ENCODE measurements around the gene LRP1B.

The LRP1B gene

DNA sequence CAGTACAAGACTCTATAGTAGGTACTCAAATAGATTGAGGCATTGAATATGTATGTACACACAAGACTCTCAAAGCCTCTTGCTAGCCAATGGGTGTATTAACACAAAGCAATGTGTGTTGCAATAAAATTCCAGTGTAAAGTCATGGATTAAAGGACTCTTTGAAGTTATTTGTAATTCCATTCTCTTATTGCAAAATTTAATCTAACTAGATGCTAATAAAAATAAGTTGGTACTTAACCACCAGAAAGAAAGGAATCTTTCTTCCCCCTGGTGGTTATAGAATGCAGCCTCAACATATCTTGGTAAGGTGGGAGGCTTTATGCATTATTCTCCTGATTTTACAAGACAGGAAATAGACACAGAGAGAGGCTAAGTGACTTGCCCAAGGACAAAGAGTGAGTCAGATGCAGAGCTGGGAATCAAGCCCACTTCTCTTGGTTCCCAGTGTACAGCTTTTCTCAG lies 18.0 kb downstream of the LRP1B start:
- H3K4me3 ChIP-seq (ENCODE audit: low read length), result no peak overlapping the region
- H3K9me2 ChIP-seq (replicated peaks; ENCODE audit: control insufficient read depth, low read length), result no peaks in the 10 kb centered on the region
- no peaks in the 10 kb centered on the region for H3K36me3 ChIP-seq (ENCODE audit: control insufficient read depth, low read length)
- H3F3A ChIP-seq (ENCODE audit: control insufficient read depth, insufficient read depth), result no peaks in the 10 kb centered on the region
- no peaks in the 10 kb centered on the region for H3K9me3 ChIP-seq (ENCODE audit: control insufficient read depth, insufficient read depth, low read length)
- no peaks in the 10 kb centered on the region for H3K27me3 ChIP-seq (ENCODE audit: control insufficient read depth, low read length)
- no peak overlapping the region for H3K4me2 ChIP-seq (ENCODE audit: low read length)
- TF ChIP-seq, protein P1, sequence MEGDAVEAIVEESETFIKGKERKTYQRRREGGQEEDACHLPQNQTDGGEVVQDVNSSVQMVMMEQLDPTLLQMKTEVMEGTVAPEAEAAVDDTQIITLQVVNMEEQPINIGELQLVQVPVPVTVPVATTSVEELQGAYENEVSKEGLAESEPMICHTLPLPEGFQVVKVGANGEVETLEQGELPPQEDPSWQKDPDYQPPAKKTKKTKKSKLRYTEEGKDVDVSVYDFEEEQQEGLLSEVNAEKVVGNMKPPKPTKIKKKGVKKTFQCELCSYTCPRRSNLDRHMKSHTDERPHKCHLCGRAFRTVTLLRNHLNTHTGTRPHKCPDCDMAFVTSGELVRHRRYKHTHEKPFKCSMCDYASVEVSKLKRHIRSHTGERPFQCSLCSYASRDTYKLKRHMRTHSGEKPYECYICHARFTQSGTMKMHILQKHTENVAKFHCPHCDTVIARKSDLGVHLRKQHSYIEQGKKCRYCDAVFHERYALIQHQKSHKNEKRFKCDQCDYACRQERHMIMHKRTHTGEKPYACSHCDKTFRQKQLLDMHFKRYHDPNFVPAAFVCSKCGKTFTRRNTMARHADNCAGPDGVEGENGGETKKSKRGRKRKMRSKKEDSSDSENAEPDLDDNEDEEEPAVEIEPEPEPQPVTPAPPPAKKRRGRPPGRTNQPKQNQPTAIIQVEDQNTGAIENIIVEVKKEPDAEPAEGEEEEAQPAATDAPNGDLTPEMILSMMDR (IDR thresholded peaks at IDR 0.05; ENCODE audit: low read depth, low read length, poor library complexity, severe bottlenecking), result no peak
- TF ChIP-seq EZH2phosphoT487 (IDR thresholded peaks at IDR 0.05; ENCODE audit: borderline replicate concordance, low read length), result no peak
- H4K20me1 ChIP-seq (ENCODE audit: control insufficient read depth, insufficient read depth, low read depth, low read length), result no peaks in the 10 kb centered on the region
- no peaks in the 10 kb centered on the region for H3K79me2 ChIP-seq (ENCODE audit: control insufficient read depth, low read length)
- no peak overlapping the region for H3K27ac ChIP-seq (ENCODE audit: low read depth, low read length)
- no peaks in the 10 kb centered on the region for H3K4me1 ChIP-seq (ENCODE audit: control insufficient read depth, low read length)

DNA sequence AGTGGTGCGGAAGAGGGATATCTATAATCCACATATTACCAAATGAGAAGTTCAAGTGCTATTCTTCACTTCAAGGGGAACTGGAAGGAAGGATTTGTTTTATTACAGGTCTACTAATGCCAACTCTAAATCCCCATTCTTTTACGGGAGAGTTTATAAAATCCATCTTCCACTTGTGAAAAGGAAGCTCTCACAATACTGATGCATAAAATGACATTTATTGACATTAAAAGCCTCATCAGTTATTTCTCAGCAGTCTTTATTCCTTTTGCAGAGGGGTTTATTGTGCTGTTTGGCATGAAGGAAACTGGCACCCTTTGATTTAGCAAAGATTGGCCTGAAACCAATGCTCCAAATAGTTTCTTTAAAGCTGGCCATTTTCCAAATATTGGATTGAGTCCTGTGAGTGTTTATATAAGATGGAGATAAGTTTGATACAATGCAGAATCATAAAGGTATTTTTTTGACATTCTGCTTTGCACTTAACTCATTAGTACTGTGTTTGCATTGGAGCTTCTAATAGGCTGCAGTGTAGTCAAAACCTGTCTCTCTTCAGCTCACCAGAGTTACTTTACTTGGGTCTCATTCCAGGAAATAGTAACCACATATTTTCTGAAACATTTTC lies 26.6 kb downstream of the LRP1B start:
- no peaks in the 10 kb centered on the region for H3F3A ChIP-seq (ENCODE audit: control insufficient read depth, insufficient read depth)
- H3K4me1 ChIP-seq (ENCODE audit: control insufficient read depth, low read length), result no peaks in the 10 kb centered on the region
- H3K27me3 ChIP-seq (ENCODE audit: control insufficient read depth, low read length), result no peaks in the 10 kb centered on the region
- no peaks in the 10 kb centered on the region for H4K20me1 ChIP-seq (ENCODE audit: control insufficient read depth, insufficient read depth, low read depth, low read length)
- no peaks in the 10 kb centered on the region for H3K79me2 ChIP-seq (ENCODE audit: control insufficient read depth, low read length)
- no peaks in the 10 kb centered on the region for H3K36me3 ChIP-seq (ENCODE audit: control insufficient read depth, low read length)
- no peak overlapping the region for H3K27ac ChIP-seq (ENCODE audit: low read depth, low read length)
- no peak overlapping the region for H3K4me3 ChIP-seq (ENCODE audit: low read length)
- H3K4me2 ChIP-seq (ENCODE audit: low read length), result no peak overlapping the region
- no peaks in the 10 kb centered on the region for H3K9me3 ChIP-seq (ENCODE audit: control insufficient read depth, insufficient read depth, low read length)
- no peak for TF ChIP-seq EZH2phosphoT487 (IDR thresholded peaks at IDR 0.05; ENCODE audit: borderline replicate concordance, low read length)
- TF ChIP-seq, protein P1 (IDR thresholded peaks at IDR 0.05; ENCODE audit: low read depth, low read length, poor library complexity, severe bottlenecking), result no peak
- no peaks in the 10 kb centered on the region for H3K9me2 ChIP-seq (replicated peaks; ENCODE audit: control insufficient read depth, low read length)

DNA sequence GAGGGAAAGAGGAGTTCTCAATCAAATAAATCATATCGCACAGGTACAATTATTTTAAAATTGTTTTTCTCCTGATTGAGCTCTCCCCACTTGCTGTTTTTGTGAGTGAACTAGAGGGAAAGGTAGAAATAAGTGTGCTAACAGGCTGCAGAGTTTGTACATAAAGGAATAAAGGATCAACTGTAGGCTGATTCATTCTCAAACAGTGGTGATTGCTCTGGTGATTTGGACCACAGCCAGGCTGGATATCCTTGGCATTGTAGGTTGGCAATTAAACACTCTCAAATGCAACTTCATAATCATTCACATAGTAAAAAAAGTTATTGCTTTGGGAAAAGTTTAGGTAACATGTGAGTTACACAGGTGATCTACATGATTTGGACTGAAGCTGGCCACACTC lies 29.8 kb downstream of the LRP1B start:
- Histone ChIP-seq H3K4me3 (ENCODE audit: low read length) (no peak overlapping the region), H4K20me1 (ENCODE audit: control insufficient read depth, insufficient read depth, low read depth, low read length) (no peaks in the 10 kb centered on the region), H3K4me2 (ENCODE audit: low read length) (no peak overlapping the region), H3F3A (ENCODE audit: control insufficient read depth, insufficient read depth) (no peaks in the 10 kb centered on the region), H3K36me3 (ENCODE audit: control insufficient read depth, low read length) (no peaks in the 10 kb centered on the region), H3K27me3 (ENCODE audit: control insufficient read depth, low read length) (no peaks in the 10 kb centered on the region), H3K79me2 (ENCODE audit: control insufficient read depth, low read length) (no peaks in the 10 kb centered on the region), H3K27ac (ENCODE audit: low read depth, low read length) (no peak overlapping the region), H3K9me3 (ENCODE audit: control insufficient read depth, insufficient read depth, low read length) (no peaks in the 10 kb centered on the region), H3K9me2 (replicated peaks; ENCODE audit: control insufficient read depth, low read length) (no peaks in the 10 kb centered on the region), H3K4me1 (ENCODE audit: control insufficient read depth, low read length) (no peaks in the 10 kb centered on the region)
- TF ChIP-seq EZH2phosphoT487 (IDR thresholded peaks at IDR 0.05; ENCODE audit: borderline replicate concordance, low read length), result no peak
- TF ChIP-seq, protein P1 (IDR thresholded peaks at IDR 0.05; ENCODE audit: low read depth, low read length, poor library complexity, severe bottlenecking), result no peak
